ENCODE data around the gene LIN7B. TPM values are rescaled to one million over a fixed set of nuclear protein-coding genes. Genes with fewer than 3 reads are reported as not detected.
"Not testable (repeated sequence)": the region's sequence is repeated elsewhere in the genome, so short reads cannot be mapped to it uniquely, and the experiment has no call there.

Gene LIN7B
- total and polyA plus RNA-seq, 4 donors: 2.2 to 3.8 (median 2.8) TPM

GRCh38 chr19:49120868-49121267, 6.7 kb downstream of the LIN7B start:
- Histone ChIP-seq H3K9me3 (ENCODE audit: control insufficient read depth in 4 of 4, low read length in 3 of 4) (no peaks in the 10 kb centered on the region), H3K9ac (ENCODE audit: low read depth in 1 of 2, low read length in 2 of 2) (no peak overlapping the region), H3K4me3 (ENCODE audit: low read depth in 1 of 3, low read length in 3 of 3) (no peak overlapping the region), H3K4me1 (ENCODE audit: control insufficient read depth in 4 of 4, insufficient read depth in 4 of 4, low read length in 3 of 4) (peaks cover 11 to 37% (median 20%) of the 10 kb centered on the region in 4 donors), H3K27ac (ENCODE audit: low read depth in 1 of 2, low read length in 2 of 2) (no peak overlapping the region), H3K36me3 (ENCODE audit: control insufficient read depth in 4 of 4, insufficient read depth in 3 of 4, low read depth in 1 of 4, low read length in 3 of 4) (no peaks in the 10 kb centered on the region), H3K27me3 (ENCODE audit: control insufficient read depth in 4 of 4, insufficient read depth in 4 of 4, low read length in 3 of 4) (no peaks in the 10 kb centered on the region)
- 97% methylated on average over 2 of the region's 2 CpGs for whole genome bisulfite sequencing
- no peak for DNase-seq (ENCODE audit: low spot score)
- TF ChIP-seq EGR1 (IDR thresholded peaks at IDR 0.05; ENCODE audit: low read depth in 2 of 2) (no peak), RXRA (IDR thresholded peaks at IDR 0.05) (no peak), HNF4A (conservative IDR thresholded peaks at IDR 0.05) (no peak), FOXA1 (IDR thresholded peaks at IDR 0.05) (no peak)
- TF ChIP-seq, protein P1, sequence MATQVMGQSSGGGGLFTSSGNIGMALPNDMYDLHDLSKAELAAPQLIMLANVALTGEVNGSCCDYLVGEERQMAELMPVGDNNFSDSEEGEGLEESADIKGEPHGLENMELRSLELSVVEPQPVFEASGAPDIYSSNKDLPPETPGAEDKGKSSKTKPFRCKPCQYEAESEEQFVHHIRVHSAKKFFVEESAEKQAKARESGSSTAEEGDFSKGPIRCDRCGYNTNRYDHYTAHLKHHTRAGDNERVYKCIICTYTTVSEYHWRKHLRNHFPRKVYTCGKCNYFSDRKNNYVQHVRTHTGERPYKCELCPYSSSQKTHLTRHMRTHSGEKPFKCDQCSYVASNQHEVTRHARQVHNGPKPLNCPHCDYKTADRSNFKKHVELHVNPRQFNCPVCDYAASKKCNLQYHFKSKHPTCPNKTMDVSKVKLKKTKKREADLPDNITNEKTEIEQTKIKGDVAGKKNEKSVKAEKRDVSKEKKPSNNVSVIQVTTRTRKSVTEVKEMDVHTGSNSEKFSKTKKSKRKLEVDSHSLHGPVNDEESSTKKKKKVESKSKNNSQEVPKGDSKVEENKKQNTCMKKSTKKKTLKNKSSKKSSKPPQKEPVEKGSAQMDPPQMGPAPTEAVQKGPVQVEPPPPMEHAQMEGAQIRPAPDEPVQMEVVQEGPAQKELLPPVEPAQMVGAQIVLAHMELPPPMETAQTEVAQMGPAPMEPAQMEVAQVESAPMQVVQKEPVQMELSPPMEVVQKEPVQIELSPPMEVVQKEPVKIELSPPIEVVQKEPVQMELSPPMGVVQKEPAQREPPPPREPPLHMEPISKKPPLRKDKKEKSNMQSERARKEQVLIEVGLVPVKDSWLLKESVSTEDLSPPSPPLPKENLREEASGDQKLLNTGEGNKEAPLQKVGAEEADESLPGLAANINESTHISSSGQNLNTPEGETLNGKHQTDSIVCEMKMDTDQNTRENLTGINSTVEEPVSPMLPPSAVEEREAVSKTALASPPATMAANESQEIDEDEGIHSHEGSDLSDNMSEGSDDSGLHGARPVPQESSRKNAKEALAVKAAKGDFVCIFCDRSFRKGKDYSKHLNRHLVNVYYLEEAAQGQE (IDR thresholded peaks at IDR 0.05): no peak
- TF ChIP-seq, protein P2, sequence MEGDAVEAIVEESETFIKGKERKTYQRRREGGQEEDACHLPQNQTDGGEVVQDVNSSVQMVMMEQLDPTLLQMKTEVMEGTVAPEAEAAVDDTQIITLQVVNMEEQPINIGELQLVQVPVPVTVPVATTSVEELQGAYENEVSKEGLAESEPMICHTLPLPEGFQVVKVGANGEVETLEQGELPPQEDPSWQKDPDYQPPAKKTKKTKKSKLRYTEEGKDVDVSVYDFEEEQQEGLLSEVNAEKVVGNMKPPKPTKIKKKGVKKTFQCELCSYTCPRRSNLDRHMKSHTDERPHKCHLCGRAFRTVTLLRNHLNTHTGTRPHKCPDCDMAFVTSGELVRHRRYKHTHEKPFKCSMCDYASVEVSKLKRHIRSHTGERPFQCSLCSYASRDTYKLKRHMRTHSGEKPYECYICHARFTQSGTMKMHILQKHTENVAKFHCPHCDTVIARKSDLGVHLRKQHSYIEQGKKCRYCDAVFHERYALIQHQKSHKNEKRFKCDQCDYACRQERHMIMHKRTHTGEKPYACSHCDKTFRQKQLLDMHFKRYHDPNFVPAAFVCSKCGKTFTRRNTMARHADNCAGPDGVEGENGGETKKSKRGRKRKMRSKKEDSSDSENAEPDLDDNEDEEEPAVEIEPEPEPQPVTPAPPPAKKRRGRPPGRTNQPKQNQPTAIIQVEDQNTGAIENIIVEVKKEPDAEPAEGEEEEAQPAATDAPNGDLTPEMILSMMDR (IDR thresholded peaks at IDR 0.05; ENCODE audit: low read depth, low read length, missing input control): no peak

DNA sequence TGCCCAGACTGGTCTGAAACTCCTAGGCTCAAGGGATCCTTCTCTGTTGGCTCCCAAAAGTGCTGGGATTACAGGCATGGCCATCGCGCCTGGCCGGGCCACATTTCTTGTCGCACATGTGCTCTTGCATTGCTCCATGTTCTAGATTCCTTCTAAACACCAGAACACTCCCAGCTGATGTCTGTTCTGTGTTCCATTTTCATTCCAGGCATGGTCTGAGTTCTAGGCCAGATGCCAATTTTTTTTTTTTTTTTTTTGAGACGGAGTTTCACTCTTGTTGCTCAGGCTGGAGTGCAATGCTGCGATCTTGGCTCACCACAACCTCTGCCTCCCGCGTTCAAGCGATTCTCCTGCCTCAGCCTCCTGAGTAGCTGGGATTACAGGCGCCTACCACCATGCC, 7.7 kb downstream of the LIN7B start:
- not testable (repeated sequence) for H3K27me3 ChIP-seq (ENCODE audit: control insufficient read depth in 4 of 4, insufficient read depth in 4 of 4, low read length in 3 of 4); H3K9me3 ChIP-seq (ENCODE audit: control insufficient read depth in 4 of 4, low read length in 3 of 4); H3K4me3 ChIP-seq (ENCODE audit: low read depth in 1 of 3, low read length in 3 of 3); H3K36me3 ChIP-seq (ENCODE audit: control insufficient read depth in 4 of 4, insufficient read depth in 3 of 4, low read depth in 1 of 4, low read length in 3 of 4); H3K9ac ChIP-seq (ENCODE audit: low read depth in 1 of 2, low read length in 2 of 2); H3K27ac ChIP-seq (ENCODE audit: low read depth in 1 of 2, low read length in 2 of 2); DNase-seq (ENCODE audit: low spot score)
- peaks cover 11 to 28% (median 16%) of the 10 kb centered on the region in 4 donors for H3K4me1 ChIP-seq (ENCODE audit: control insufficient read depth in 4 of 4, insufficient read depth in 4 of 4, low read length in 3 of 4)
- WGBS: 81% methylated on average over 10 of the region's 10 CpGs

DNA sequence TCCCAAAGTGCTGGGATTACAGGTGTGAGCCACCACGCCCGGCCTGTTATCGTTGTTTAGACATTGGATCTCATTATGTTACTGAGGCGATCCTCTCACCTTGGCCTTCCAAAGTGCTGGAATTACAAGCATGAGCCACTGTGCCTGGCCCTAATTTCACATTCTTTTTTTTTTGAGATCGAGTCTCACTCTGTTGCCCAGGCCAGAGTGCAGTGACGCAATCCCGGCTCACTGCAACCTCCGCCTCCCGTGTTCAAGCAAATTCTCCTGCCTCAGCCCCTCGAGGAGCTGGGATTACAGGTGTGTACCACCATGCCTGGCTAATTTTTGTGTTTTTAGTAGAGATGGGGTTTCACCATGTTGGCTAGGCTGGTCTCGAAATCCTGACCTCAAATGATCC, 9.1 kb downstream of the LIN7B start:
- H3K27me3 ChIP-seq (ENCODE audit: control insufficient read depth in 4 of 4, insufficient read depth in 4 of 4, low read length in 3 of 4); DNase-seq (ENCODE audit: low spot score); H3K4me3 ChIP-seq (ENCODE audit: low read depth in 1 of 3, low read length in 3 of 3); H3K9me3 ChIP-seq (ENCODE audit: control insufficient read depth in 4 of 4, low read length in 3 of 4); H3K9ac ChIP-seq (ENCODE audit: low read depth in 1 of 2, low read length in 2 of 2); H3K36me3 ChIP-seq (ENCODE audit: control insufficient read depth in 4 of 4, insufficient read depth in 3 of 4, low read depth in 1 of 4, low read length in 3 of 4); H3K27ac ChIP-seq (ENCODE audit: low read depth in 1 of 2, low read length in 2 of 2): not testable (repeated sequence)
- WGBS: 78% methylated on average over 11 of the region's 11 CpGs
- H3K4me1 ChIP-seq (ENCODE audit: control insufficient read depth in 4 of 4, insufficient read depth in 4 of 4, low read length in 3 of 4): peaks cover 4 to 24% (median 12%) of the 10 kb centered on the region in 4 donors

Measured in liver (tissue), 9 donors.